WTC11 (cell line): ENCODE data around the gene SARDH. TPM values are rescaled to one million over a fixed set of nuclear protein-coding genes. Genes with fewer than 3 reads are reported as not detected.

Experiments used
- ATAC-seq: fragments of 200-7000 bp; cut with Tn5 transposase; 2 replicates; pipeline ENCODE4 v1.10.0; 2021; ENCODE audit warnings: mild to moderate bottlenecking, moderate library complexity
- CTCF ChIA-PET: fragments of 300-600 bp; sonication (Branson Sonifier 250); formaldehyde crosslinking; loops from one replicate; lab custom pipeline; 2021; ENCODE audit warnings: antibody characterized with exemption; lab: Charles Lee
- POLR2A ChIA-PET: fragments of 350-600 bp; sonication (Branson Sonifier 250); formaldehyde crosslinking; loops from one replicate; lab custom pipeline; 2021; ENCODE audit warnings: antibody characterized with exemption; lab: Charles Lee
- DNase-seq: peaks from one replicate; pipeline ENCODE4 v3.0.0; 2021; ENCODE audit warnings: low spot score
- H3K27ac Mint-ChIP-seq: 2 replicates; pipeline ENCODE4 v1.8.0; 2021; ENCODE audit warnings: mixed read lengths
- H3K27me3 Mint-ChIP-seq: 2 replicates; pipeline ENCODE4 v1.8.0; 2021; ENCODE audit warnings: low read depth, mild to moderate bottlenecking, moderate library complexity, mixed read lengths
- H3K36me3 Mint-ChIP-seq: 2 replicates; pipeline ENCODE4 v1.8.0; 2021; ENCODE audit warnings: mixed read lengths
- H3K4me1 Mint-ChIP-seq: 2 replicates; pipeline ENCODE4 v1.8.0; 2022; ENCODE audit warnings: mixed read lengths
- H3K4me3 Mint-ChIP-seq: 2 replicates; pipeline ENCODE4 v1.8.0; 2021; ENCODE audit warnings: mild to moderate bottlenecking, moderate library complexity, mixed read lengths
- H3K9me3 Mint-ChIP-seq: 2 replicates; pipeline ENCODE4 v1.8.0; 2021; ENCODE audit warnings: mixed read lengths
- CREM ChIP-seq: sonication (generic); formaldehyde crosslinking; IDR thresholded peaks from 2 replicates; pipeline ENCODE4 v1.8.1; 2022; ENCODE audit warnings: mild to moderate bottlenecking, missing genetic modification reagents, moderate library complexity
- ETV6 ChIP-seq: sonication (generic); formaldehyde crosslinking; IDR thresholded peaks from 2 replicates; pipeline ENCODE4 v1.8.1; 2022; ENCODE audit warnings: mild to moderate bottlenecking, missing genetic modification reagents
- FOXP1 ChIP-seq: sonication (generic); formaldehyde crosslinking; IDR thresholded peaks from 2 replicates; pipeline ENCODE4 v1.8.0; 2022; ENCODE audit warnings: missing genetic modification reagents, mild to moderate bottlenecking, moderate library complexity, borderline replicate concordance
- GRHL2 ChIP-seq: fragments of 250-450 bp; sonication (Bioruptor Pico); IDR thresholded peaks from 2 replicates; pipeline ENCODE4 v1.8.0; 2022; ENCODE audit warnings: mild to moderate bottlenecking, moderate library complexity; ENCODE audit not compliant: insufficient replicate concordance, severe bottlenecking
- MAX ChIP-seq: sonication (generic); formaldehyde crosslinking; IDR thresholded peaks from 2 replicates; pipeline ENCODE4 v1.8.0; 2022; ENCODE audit warnings: mild to moderate bottlenecking, missing genetic modification reagents
- NR1H2 ChIP-seq: sonication (generic); formaldehyde crosslinking; IDR thresholded peaks from 2 replicates; pipeline ENCODE4 v1.9.0; 2021; ENCODE audit warnings: mild to moderate bottlenecking, moderate library complexity, missing genetic modification reagents
- SP1 ChIP-seq: sonication (generic); formaldehyde crosslinking; conservative IDR thresholded peaks from 2 replicates; pipeline ENCODE4 v1.8.1; 2022; ENCODE audit warnings: missing genetic modification reagents
- TEAD4 ChIP-seq: sonication (generic); formaldehyde crosslinking; IDR thresholded peaks from 2 replicates; pipeline ENCODE4 v1.8.0; 2022; ENCODE audit warnings: mild to moderate bottlenecking, missing genetic modification reagents
- ZNF423 ChIP-seq: fragments of 250-450 bp; sonication (Bioruptor Pico); IDR thresholded peaks from 2 replicates; pipeline ENCODE4 v2.1.2; 2022; ENCODE audit warnings: mild to moderate bottlenecking, moderate library complexity
- total RNA-seq: library from RNA; stranded (reverse); gene quantifications from 3 replicates; pipeline ENCODE4 v1.2.3, GENCODE V29; 2021
- TF ChIP-seq, protein P1 (sequence below): sonication (generic); formaldehyde crosslinking; conservative IDR thresholded peaks from 2 replicates; pipeline ENCODE4 v1.8.1; 2023; ENCODE audit warnings: mild to moderate bottlenecking, low read depth, missing genetic modification reagents, moderate library complexity
- TF ChIP-seq, protein P2 (sequence below): sonication (generic); formaldehyde crosslinking; IDR thresholded peaks from 2 replicates; pipeline ENCODE4 v1.8.1; 2023; ENCODE audit warnings: mild to moderate bottlenecking, missing genetic modification reagents
- TF ChIP-seq, protein P3 (sequence below): sonication (generic); formaldehyde crosslinking; IDR thresholded peaks from 2 replicates; pipeline ENCODE4 v1.8.0; 2022; ENCODE audit warnings: mild to moderate bottlenecking, missing genetic modification reagents
- TF ChIP-seq, protein P4 (sequence below): fragments of 250-450 bp; sonication (Bioruptor Pico); IDR thresholded peaks from 2 replicates; pipeline ENCODE4 v1.9.0; 2021; ENCODE audit warnings: moderate library complexity, mild to moderate bottlenecking, inconsistent platforms, borderline replicate concordance
- TF ChIP-seq, protein P5 (sequence below): fragments of 250-450 bp; sonication (Bioruptor Pico); IDR thresholded peaks from 2 replicates; pipeline ENCODE4 v1.9.0; 2021; ENCODE audit warnings: mild to moderate bottlenecking
- TF ChIP-seq, protein P6 (sequence below): sonication (generic); formaldehyde crosslinking; IDR thresholded peaks from 2 replicates; pipeline ENCODE4 v1.8.1; 2023; ENCODE audit warnings: mild to moderate bottlenecking, missing genetic modification reagents, borderline replicate concordance

SARDH gene
- total RNA-seq, 1 experiment from 2014 or later, result 8.5 TPM

- no peak for DNase-seq
- Mint-ChIP-seq H3K36me3 (no peaks in the 10 kb centered on the region), H3K9me3 (no peaks in the 10 kb centered on the region), H3K4me3 (no peak overlapping the region)
- TF ChIP-seq ZNF423 (CRISPR knock-in tag), result no peak
- TF ChIP-seq TEAD4 (CRISPR knock-in tag), result no peak
- no peak for TF ChIP-seq SP1 (CRISPR knock-in tag)
- TF ChIP-seq, protein P1, sequence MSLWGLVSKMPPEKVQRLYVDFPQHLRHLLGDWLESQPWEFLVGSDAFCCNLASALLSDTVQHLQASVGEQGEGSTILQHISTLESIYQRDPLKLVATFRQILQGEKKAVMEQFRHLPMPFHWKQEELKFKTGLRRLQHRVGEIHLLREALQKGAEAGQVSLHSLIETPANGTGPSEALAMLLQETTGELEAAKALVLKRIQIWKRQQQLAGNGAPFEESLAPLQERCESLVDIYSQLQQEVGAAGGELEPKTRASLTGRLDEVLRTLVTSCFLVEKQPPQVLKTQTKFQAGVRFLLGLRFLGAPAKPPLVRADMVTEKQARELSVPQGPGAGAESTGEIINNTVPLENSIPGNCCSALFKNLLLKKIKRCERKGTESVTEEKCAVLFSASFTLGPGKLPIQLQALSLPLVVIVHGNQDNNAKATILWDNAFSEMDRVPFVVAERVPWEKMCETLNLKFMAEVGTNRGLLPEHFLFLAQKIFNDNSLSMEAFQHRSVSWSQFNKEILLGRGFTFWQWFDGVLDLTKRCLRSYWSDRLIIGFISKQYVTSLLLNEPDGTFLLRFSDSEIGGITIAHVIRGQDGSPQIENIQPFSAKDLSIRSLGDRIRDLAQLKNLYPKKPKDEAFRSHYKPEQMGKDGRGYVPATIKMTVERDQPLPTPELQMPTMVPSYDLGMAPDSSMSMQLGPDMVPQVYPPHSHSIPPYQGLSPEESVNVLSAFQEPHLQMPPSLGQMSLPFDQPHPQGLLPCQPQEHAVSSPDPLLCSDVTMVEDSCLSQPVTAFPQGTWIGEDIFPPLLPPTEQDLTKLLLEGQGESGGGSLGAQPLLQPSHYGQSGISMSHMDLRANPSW, result no peak
- TF ChIP-seq GRHL2 (CRISPR knock-in tag), result no peak
- TF ChIP-seq ETV6, result no peak
- TF ChIP-seq NR1H2 (CRISPR knock-in tag), result no peak
- TF ChIP-seq, protein P2, sequence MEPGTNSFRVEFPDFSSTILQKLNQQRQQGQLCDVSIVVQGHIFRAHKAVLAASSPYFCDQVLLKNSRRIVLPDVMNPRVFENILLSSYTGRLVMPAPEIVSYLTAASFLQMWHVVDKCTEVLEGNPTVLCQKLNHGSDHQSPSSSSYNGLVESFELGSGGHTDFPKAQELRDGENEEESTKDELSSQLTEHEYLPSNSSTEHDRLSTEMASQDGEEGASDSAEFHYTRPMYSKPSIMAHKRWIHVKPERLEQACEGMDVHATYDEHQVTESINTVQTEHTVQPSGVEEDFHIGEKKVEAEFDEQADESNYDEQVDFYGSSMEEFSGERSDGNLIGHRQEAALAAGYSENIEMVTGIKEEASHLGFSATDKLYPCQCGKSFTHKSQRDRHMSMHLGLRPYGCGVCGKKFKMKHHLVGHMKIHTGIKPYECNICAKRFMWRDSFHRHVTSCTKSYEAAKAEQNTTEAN (CRISPR knock-in tag), result no peak
- no peak for TF ChIP-seq CREM (CRISPR knock-in tag)
- TF ChIP-seq, protein P3, sequence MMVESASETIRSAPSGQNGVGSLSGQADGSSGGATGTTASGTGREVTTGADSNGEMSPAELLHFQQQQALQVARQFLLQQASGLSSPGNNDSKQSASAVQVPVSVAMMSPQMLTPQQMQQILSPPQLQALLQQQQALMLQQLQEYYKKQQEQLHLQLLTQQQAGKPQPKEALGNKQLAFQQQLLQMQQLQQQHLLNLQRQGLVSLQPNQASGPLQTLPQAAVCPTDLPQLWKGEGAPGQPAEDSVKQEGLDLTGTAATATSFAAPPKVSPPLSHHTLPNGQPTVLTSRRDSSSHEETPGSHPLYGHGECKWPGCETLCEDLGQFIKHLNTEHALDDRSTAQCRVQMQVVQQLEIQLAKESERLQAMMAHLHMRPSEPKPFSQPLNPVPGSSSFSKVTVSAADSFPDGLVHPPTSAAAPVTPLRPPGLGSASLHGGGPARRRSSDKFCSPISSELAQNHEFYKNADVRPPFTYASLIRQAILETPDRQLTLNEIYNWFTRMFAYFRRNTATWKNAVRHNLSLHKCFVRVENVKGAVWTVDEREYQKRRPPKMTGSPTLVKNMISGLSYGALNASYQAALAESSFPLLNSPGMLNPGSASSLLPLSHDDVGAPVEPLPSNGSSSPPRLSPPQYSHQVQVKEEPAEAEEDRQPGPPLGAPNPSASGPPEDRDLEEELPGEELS, result no peak
- TF ChIP-seq, protein P4, sequence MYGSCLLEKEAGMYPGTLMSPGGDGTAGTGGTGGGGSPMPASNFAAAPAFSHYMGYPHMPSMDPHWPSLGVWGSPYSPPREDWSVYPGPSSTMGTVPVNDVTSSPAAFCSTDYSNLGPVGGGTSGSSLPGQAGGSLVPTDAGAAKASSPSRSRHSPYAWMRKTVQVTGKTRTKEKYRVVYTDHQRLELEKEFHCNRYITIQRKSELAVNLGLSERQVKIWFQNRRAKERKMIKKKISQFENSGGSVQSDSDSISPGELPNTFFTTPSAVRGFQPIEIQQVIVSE, result no peak
- TF ChIP-seq FOXP1, result no peak
- TF ChIP-seq, protein P5, sequence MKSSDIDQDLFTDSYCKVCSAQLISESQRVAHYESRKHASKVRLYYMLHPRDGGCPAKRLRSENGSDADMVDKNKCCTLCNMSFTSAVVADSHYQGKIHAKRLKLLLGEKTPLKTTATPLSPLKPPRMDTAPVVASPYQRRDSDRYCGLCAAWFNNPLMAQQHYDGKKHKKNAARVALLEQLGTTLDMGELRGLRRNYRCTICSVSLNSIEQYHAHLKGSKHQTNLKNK (CRISPR knock-in tag), result no peak
- TF ChIP-seq MAX (CRISPR knock-in tag), result no peak
- TF ChIP-seq, protein P6, sequence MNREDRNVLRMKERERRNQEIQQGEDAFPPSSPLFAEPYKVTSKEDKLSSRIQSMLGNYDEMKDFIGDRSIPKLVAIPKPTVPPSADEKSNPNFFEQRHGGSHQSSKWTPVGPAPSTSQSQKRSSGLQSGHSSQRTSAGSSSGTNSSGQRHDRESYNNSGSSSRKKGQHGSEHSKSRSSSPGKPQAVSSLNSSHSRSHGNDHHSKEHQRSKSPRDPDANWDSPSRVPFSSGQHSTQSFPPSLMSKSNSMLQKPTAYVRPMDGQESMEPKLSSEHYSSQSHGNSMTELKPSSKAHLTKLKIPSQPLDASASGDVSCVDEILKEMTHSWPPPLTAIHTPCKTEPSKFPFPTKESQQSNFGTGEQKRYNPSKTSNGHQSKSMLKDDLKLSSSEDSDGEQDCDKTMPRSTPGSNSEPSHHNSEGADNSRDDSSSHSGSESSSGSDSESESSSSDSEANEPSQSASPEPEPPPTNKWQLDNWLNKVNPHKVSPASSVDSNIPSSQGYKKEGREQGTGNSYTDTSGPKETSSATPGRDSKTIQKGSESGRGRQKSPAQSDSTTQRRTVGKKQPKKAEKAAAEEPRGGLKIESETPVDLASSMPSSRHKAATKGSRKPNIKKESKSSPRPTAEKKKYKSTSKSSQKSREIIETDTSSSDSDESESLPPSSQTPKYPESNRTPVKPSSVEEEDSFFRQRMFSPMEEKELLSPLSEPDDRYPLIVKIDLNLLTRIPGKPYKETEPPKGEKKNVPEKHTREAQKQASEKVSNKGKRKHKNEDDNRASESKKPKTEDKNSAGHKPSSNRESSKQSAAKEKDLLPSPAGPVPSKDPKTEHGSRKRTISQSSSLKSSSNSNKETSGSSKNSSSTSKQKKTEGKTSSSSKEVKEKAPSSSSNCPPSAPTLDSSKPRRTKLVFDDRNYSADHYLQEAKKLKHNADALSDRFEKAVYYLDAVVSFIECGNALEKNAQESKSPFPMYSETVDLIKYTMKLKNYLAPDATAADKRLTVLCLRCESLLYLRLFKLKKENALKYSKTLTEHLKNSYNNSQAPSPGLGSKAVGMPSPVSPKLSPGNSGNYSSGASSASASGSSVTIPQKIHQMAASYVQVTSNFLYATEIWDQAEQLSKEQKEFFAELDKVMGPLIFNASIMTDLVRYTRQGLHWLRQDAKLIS (CRISPR knock-in tag), result no peak
- TF ChIP-seq, all 79 proteins: peak for 0
- ATAC-seq, result no peak
- CTCF ChIA-PET, result interaction anchor here (1.1 to 1.5 kb wide), 2 partner anchors 139 to 183 kb away, joined by 3 to 4 read pairs; partner anchors contain the start of gene CACFD1
- Mint-ChIP-seq H3K4me1 (peaks cover 8% of the 10 kb centered on the region), H3K27ac (no peak overlapping the region), H3K27me3 (no peaks in the 10 kb centered on the region)
- POLR2A ChIA-PET, result no interaction called here
These were observed 95.3 kb downstream of the SARDH start for GRCh38 chr9:133642708-133643361.
